ENCODE data around the gene HBZ. TPM values are rescaled to one million over a fixed set of nuclear protein-coding genes. Genes with fewer than 3 reads are reported as not detected.

HBZ gene
- total RNA-seq, 1 experiment from 2014 or later: not detected

- intact Hi-C loops (cut with micrococcal nuclease): no loop called here
- ChIA-PET CTCF (no interaction called here), POLR2A (no interaction called here), RAD21 (ENCODE audit: low non-redundant PET in 1 of 2, low total read pairs in 2 of 2, uncharacterized antibody in 2 of 2, unreplicated experiment in 2 of 2) (no interaction called here)
- Histone ChIP-seq H4K20me1 (ENCODE audit: insufficient read depth) (no peaks in the 10 kb centered on the region), H2AFZ (ENCODE audit: low read depth, low read length, poor library complexity, severe bottlenecking) (no peak overlapping the region), H3K79me2 (ENCODE audit: insufficient read depth, low read length) (no peaks in the 10 kb centered on the region), H3K4me2 (ENCODE audit: low read length) (no peak overlapping the region), H3K4me1 (ENCODE audit: control insufficient read depth in 1 of 2, insufficient read depth in 2 of 2, low read length in 2 of 2) (peaks cover 7 to 12% of the 10 kb centered on the region in 2 experiments; a peak in 3 of 4 replicates), H3K9me3 (ENCODE audit: control insufficient read depth in 1 of 2, insufficient read depth in 1 of 2, low read depth in 1 of 2, low read length in 2 of 2) (no peaks in the 10 kb centered on the region), H3K4me3 (replicated peaks in 1 of 2; ENCODE audit: low read depth in 1 of 2, low read length in 2 of 2) (no peak overlapping the region), H3K27me3 (ENCODE audit: insufficient read depth, low read length) (no peaks in the 10 kb centered on the region), H3K9me2 (ENCODE audit: insufficient read depth) (no peaks in the 10 kb centered on the region), H3K27ac (ENCODE audit: low read depth, low read length) (no peak overlapping the region), H3K9ac (ENCODE audit: low read length) (no peak overlapping the region), H3K36me3 (ENCODE audit: control insufficient read depth in 1 of 2, insufficient read depth in 2 of 2, low read length in 2 of 2) (0 out of 4 replicates have a peak, but pooled peaks cover 0 to 6% of the 10 kb centered on the region in 2 experiments)
- DNase-seq (ENCODE audit: low read depth, low spot score) (no peak), ATAC-seq (no peak)
- BruUV-seq (replicated peaks): no TSS peak
- TF ChIP-seq POLR2AphosphoS5 (IDR thresholded peaks at IDR 0.05; ENCODE audit: low read depth, low read length): no peak
- no peak for TF ChIP-seq FOSL1 (IDR thresholded peaks at IDR 0.05; ENCODE audit: low read depth)
- TF ChIP-seq JUND (IDR thresholded peaks at IDR 0.05): no peak
- TF ChIP-seq ZFX (IDR thresholded peaks at IDR 0.05): no peak
- no peak for TF ChIP-seq ELF1 (IDR thresholded peaks at IDR 0.05; ENCODE audit: borderline replicate concordance, low read depth)
- no peak for TF ChIP-seq TCF7L2 (IDR thresholded peaks at IDR 0.05; ENCODE audit: borderline replicate concordance, extremely low read depth, insufficient read depth, insufficient read length)
- no peak for TF ChIP-seq ZBTB33 (IDR thresholded peaks at IDR 0.05; ENCODE audit: extremely low read depth, insufficient replicate concordance, low read length)
- no peak for TF ChIP-seq EZH2 (IDR thresholded peaks at IDR 0.05)
- no peak for TF ChIP-seq SP1 (IDR thresholded peaks at IDR 0.05; ENCODE audit: low read depth)
- TF ChIP-seq POLR2A (IDR thresholded peaks at IDR 0.05; ENCODE audit: borderline replicate concordance, extremely low read depth, insufficient read depth, insufficient read length): no peak
- no peak for TF ChIP-seq SIN3A (IDR thresholded peaks at IDR 0.05; ENCODE audit: low read depth)
- no peak for TF ChIP-seq EZH2phosphoT487 (IDR thresholded peaks at IDR 0.05; ENCODE audit: borderline replicate concordance)
- TF ChIP-seq CTCF (IDR thresholded peaks at IDR 0.05 in 2 of 3, conservative IDR thresholded peaks at IDR 0.05 in 1 of 3; ENCODE audit: borderline replicate concordance in 1 of 3, insufficient read depth in 1 of 3, low read depth in 2 of 3, low read length in 2 of 3): no peak
- no peak for TF ChIP-seq EGR1 (IDR thresholded peaks at IDR 0.05; ENCODE audit: low read depth)
- TF ChIP-seq ATF3 (IDR thresholded peaks at IDR 0.05): no peak
- no peak for TF ChIP-seq YY1 (IDR thresholded peaks at IDR 0.05; ENCODE audit: extremely low read depth, insufficient replicate concordance, low read depth, low read length)
Observed at GRCh38 chr16:119295-119694, 33.1 kb upstream of the HBZ start.

Measured in HCT116 (cell line).